NCI-H524 treated with DMSO at 0.1 percent for 48 hours (cell line): ENCODE data around the gene PRUNE2.

Source experiments
- DNase-seq: peaks from one replicate; lab custom pipeline; 2025; lab: John Stamatoyannopoulos, UW

The PRUNE2 gene

GRCh38 chr9:76657265-76657664 lies 248.6 kb downstream of the PRUNE2 start:
- DNase-seq = no peak

- DNase-seq = no peak
Observed at GRCh38 chr9:76655971-76656370, 249.9 kb downstream of the PRUNE2 start.

DNA sequence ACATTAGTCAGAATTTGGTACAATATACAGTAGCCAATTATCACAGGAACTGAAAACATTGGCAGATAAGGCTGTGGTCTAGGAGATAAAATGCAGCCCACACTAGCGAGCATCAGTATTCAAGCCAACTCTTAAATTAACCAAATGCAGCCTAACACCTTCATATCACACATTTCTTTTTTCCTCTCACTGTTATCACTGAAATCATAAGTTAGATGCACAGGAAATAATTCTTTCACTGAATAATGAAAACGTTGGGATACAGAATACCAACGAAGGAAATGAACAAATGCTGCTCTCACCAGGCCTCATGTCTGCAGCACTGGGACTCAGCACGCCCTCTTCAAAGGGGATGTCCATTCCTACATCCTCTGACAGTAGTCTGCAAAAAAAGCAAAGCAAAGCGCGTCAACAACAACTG lies 250.8 kb downstream of the PRUNE2 start:
- DNase-seq = no peak

- no peak for DNase-seq
Observed at GRCh38 chr9:76654575-76654974, 251.3 kb downstream of the PRUNE2 start.

DNA sequence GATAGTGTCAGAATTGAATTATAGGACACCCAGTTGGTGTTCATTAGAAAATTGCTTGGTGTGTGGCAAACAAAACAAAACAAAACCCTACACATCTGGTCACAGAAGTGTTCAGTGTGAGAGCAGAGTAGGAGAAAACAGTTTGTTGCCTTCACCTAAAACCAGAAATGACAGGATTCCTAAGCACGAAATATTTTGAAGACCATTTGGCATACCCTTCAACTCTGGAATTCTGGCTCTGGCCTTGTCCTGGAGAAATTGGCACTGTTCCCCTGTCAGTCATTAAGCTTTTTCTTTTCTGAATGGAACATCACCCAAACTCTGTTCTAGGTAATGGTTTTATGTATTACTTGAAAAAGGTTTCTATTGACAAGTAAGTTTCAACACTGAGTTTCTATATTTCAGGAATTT lies 251.9 kb downstream of the PRUNE2 start:
- DNase-seq = no peak

DNA sequence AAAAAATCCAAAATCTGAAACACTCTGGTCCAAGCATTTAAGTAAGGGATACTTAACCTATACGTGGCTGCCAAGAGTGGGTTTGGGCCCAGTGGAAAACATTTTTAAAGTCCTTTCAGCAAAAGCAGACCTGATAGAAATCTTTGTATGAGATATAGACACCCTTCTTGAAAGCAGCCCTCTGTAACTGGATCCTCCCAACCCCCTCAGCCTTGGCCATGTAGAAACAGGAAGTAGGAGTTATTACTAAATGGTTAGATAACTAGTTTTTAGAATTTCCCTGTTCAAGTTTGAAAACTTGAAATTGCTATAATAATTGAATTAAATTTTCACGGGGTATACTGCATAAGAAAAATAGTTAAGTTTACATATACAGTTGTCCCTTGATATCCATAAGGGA lies 253.0 kb downstream of the PRUNE2 start:
- no peak for DNase-seq

DNA sequence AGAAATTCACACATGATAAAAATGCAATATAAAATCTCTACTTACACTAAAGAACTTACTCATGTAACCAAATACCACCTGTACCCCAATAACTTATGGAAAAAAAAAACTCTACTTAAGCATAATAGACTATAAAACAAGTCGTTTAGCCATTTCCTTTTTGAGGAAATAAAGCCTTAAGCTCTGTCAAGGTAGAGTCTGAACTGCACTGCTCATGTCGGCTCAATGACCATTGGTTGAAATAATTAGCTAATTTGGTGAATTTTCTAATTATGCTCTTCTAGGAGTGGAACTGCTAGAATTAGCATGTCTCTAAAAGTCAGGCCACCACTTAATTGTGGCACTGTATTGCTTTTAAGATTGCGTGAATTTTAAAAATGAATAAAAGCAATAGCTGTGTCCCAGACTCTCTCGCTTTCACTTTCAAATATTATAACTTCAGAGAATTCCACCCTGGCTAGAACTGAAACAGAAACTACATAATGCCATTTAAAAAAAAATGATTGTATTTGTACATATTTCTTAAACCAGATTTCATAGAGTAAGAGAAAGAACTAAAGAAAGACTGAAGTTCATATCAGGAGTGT lies 254.7 kb downstream of the PRUNE2 start:
- DNase-seq = no peak

- DNase-seq = no peak
Observed at GRCh38 chr9:76650692-76651091, 255.2 kb downstream of the PRUNE2 start.

- DNase-seq = no peak
Observed at GRCh38 chr9:76649894-76650293, 256.0 kb downstream of the PRUNE2 start.

DNA sequence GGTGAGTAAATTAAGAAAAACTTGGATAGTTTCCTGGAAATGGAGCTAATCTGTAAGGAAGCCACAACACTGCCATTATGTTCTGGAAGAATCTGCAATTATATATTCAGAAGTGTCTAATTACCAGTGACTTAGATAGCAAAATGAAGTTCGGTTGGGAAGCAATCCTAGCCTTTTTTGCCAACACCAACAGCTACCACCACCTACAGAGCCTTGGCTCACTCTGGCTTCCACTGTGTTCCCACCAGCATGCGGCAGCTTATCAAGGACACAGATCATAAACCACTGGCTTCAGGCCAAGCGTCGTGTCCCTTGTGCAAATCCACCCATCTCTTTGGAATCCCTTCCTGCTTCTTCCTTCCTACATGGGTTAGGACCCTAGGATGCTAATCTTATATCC lies 259.7 kb downstream of the PRUNE2 start:
- no peak for DNase-seq

- DNase-seq = no peak
Observed at GRCh38 chr9:76644647-76645250, 261.2 kb downstream of the PRUNE2 start.

GRCh38 chr9:76644171-76644570 lies 261.7 kb downstream of the PRUNE2 start:
- no peak for DNase-seq

DNA sequence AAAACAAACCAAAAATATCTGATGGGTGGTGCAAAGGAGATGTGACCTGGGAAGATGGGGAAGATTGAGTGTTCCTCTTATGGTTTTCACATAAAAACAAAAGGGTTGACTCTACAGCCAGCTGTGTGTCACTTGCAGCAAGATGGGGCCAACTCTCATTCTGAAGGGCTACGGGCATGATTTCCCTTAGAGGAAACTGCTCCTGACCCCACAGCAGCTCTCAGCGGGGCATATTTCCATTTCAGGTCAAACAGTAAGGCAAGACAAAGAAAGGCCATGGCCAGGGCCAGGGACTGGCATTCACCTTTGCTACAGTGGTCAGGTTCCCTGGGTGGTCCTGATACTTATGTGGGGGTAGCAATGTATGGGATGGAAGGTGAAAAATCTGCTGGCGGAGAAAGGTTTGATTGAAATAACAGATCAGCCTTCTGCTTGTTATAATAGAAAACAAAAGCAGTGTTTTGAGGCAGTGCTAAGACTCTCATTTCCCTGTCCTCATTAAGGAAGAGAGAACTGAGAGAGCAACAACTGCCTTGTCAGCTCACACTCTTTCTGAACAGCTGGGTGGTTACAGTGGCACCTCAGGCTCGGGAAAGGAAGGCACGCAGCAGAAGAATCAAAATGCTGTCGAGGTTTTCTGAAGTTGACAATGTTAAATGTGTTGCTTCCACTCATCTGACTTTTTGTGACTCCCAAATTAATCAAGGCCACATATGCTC lies 262.4 kb downstream of the PRUNE2 start:
- DNase-seq = no peak

- DNase-seq = no peak
Observed at GRCh38 chr9:76642701-76643209, 263.2 kb downstream of the PRUNE2 start.

GRCh38 chr9:76642074-76642473 lies 263.8 kb downstream of the PRUNE2 start:
- no peak for DNase-seq

GRCh38 chr9:76638001-76638400 lies 267.9 kb downstream of the PRUNE2 start:
- no peak for DNase-seq

- no peak for DNase-seq
Observed at GRCh38 chr9:76637416-76637815, 268.5 kb downstream of the PRUNE2 start.

DNA sequence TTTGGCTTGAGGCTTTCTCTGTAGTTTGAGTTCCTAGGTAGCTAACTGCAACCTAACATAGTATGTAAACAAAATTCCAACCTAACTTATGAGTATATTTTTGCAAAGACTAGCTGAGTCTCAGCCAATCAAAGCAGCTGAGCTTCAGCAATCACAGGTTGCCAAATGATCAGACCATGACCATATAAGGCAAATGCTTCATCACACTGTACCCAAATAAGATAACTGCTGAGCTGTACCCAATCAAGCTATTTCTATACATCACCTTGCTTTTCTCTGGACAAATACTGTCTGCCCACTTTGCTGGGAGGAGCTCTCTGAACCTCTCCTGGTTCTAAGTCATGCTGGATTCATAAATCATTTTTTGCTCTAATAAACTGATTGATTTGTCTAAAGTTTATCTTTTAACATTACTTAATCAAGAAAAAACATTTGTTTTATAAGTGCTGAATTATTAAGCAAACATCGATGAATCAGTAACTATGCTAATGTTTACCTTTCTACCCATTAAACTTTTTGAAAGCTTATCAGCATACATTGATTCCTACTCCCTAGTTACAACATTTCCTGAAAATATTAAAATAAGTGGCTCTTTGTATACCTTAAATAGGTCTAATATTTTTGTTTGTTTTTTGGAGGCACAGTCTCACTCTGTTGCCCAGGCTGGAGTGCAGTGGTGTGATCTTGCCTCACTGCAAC lies 271.4 kb downstream of the PRUNE2 start:
- DNase-seq = no peak

DNA sequence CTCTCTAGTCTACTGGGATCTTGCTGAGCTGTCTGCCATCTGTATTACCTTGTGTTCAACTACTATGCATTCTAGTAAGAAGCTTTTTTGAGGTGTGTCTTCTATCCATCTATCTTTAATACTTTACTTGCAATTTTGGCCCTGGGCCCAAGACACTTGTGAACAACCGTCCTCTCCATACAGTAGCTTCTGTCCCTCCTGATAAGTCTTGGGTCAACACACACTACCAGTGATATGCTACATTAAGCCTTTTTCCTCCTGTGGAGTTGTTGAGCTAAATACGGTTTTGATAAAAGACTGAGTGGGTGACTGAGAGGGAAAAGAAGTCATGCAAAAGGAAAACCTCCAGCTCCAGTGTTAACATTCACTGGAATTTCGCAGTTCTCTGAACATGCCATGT lies 275.0 kb downstream of the PRUNE2 start:
- no peak for DNase-seq

DNA sequence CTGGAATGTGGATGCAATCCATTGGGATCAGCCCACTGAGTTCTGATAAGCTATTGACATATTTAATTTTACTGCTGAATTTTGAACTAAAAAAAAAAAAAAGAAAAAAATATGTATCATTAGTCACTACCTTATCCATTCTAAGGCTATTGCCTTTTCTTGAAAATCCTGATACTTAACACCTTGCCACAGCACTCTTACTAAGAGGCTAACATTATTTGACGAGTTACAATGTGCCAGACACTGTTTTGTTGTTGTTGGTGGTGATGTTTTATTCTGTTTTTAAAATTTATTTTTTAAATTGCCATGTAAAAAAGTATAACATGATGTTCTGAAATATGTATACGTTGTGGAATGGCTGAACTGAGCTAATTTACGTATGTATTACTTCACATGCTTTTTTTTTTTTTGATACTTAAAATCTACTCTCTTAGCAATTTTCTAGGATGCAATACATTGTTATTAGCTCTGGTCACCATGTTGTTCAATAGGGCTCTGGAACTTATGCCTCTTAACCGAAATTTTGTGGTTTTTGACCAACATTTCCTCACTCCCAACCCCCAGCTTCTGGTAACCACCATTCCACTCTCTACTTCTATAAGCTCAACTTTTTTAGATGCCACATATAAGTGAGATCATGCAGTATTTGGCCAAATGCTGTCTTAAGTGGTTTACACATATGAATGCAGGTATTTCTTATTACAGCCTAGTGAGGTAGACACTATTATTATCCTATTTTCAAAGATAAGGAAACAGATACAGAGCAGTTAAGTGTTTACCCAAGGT lies 276.5 kb downstream of the PRUNE2 start:
- no peak for DNase-seq

DNA sequence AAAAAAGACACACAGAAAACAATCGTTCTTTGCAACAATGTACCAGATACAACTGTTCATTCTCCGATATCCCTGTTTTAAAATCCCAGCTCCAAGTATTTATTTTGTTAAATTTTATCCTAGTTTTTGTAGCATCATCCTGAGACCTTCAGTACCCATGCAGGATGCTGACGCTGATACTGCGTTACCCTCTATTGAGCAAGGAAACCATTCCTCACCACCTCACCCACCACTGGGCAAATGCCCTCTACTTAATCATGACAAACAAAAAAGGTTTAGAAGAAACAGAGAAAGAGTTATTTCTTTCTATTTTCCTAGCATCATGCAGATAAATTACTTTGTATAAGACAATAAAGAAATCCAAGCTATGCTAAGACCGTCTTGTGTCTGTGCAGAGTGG lies 277.8 kb downstream of the PRUNE2 start:
- no peak for DNase-seq

- no peak for DNase-seq
Observed at GRCh38 chr9:76626980-76627379, 278.9 kb downstream of the PRUNE2 start.
